T-helper 2 cell (primary cell): ENCODE measurements around the gene SCAF8.
"Not testable (repeated sequence)": the region's sequence is repeated elsewhere in the genome, so short reads cannot be mapped to it uniquely, and the experiment has no call there.

Experiments used
- DNase-seq, 5 experiments: peaks; one replicate each; pipeline versions ENCODE4 v3.0.0 to v3.0.0-alpha.2; 2012 to 2022

Gene SCAF8

DNA sequence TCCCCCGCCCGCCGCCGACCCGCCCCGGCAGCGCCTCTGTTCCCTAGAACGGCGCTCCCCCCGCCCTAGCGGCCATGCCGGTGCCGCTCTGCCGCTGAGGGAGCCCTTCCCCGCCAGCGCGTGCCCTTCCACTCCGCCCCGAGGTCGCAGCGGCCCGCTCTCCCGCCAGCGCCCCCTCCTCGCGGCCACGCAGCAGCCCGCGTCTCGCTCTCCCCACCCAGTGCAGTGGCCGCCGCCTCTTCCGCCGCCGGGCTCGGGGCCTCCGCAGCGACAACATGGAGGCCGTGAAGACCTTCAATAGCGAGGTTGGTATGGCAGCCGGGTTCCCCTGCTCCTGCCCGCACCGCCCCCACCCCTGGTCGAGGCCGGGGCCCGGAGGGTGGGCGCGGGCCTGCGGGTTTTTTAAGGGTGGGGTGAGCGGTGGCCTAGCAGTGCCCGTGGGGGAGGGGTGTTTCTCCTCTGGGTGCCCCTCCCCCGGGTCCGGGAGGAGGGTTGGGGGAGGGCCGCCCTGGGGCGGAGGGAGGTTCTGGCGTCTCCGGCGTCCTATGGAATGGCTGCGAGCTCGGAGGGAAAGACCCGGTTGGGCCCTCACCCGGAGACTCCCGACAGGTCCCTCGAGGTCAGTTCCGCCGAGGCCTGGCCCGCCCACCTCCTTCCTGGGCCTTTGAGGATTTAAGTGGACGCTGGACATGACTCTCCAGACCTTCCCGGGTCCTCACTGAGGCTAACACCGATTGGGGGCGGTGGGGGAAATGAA lies 588 bp downstream of the SCAF8 start:
- DNase-seq, result peak; percentile 75 to 94 (median 85)

DNA sequence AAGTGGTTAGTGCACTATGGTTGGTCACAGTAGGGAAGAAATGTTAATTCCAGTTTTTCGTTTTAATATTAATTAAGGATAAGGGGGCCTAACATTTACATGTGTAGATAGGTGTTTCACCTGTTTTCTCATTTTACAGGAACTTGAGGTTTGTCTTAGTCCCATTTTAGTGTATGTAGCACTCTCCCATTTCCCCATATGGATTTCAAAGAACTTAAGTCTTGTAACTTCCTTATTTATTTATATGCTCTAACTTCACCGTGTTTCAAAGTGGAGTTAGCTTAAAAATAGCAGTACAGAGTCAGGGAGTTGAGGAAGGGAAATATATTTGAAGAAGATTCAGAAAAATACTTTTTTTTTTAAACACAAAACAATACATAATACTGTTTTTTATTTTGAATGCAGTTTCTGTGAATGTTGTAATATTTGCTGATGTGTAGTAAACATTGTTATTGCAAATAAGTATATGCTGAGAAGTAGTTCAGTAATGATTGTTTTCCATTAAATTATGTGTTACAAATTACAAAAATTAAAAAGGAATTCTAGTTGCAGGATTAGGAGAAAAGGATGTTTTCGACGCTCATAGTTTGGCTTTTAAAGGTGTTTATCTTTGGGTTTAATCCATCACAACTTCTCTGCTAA lies 3.5 kb downstream of the SCAF8 start:
- no peak for DNase-seq

DNA sequence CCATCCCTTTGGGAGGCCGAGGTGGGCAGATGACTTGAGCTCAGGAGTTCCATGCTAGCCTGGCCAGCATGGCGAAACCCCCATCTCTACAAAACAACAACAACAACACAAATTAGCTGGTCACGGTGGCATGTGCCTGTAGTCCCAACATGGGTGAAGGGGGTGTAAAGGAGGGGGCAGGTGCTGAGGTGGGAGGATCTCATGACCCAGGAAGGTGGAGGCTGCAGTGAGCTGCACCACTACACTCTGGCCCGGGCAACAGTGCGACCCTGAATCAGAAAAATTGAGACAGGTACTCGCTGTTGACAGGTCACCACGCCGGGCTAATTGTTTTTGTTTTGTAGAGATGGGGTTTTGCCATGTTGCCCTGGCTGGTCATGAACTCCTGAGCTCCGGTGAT lies 4.2 kb downstream of the SCAF8 start:
- DNase-seq, result no peak

DNA sequence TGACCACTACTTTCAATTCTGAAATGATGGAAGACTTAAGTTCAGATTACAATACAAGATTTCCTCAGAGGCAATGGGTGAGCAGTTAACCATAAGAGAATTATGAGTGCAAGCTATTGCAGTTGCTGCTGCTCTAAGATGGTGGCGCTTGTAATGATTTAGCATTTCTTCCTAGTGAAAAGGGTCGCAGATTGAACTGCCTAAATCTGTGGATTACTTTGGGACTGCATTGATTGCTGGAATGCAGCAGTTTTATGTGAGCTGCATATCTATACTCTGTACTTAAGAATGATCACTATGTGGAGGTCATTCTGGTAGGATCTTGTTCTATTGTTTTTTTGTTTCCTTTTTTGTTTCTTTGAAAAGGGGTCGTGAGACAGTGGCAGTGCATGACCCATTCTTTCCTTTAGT lies 5.3 kb downstream of the SCAF8 start:
- DNase-seq, result peak in 1 of 5 experiments; percentile 61

DNA sequence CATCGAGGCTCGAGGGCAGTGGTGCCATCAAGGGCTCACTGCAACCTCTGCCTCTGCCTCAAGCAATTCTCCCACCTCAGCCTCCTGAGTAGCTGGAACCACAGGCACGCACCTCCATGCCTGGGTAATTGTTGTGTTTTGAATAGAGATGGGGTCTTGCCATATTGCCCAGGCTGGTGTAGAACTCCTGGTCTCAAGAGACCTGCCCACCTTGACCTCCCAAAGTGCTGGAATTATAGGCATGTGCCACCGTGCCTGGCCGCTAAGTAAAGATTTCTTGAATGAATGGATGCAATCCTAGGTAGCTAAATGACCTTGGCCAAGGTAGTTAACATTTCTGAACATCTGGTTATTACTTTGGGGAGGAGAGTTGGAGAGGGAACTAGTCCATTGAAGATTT lies 7.4 kb downstream of the SCAF8 start:
- DNase-seq, result no peak

DNA sequence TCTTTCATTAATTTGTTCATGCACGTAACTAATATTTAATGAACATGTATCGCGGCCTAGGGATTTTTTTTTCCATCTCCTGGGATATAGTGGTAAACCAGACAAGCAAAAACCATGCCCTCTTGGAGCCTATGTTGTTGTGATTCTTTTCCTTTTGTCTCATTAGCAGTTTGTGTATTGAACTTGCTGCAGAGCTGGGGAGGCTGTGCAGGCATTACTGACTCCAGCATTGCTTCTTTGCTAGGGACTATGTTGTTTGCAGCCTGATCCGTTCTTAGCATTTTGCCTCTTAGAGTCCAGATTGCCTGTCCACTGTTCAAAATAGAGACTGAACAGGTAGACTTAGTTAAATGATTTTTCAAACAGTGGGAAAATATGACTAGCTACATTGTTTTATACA lies 9.7 kb downstream of the SCAF8 start:
- DNase-seq, result no peak

DNA sequence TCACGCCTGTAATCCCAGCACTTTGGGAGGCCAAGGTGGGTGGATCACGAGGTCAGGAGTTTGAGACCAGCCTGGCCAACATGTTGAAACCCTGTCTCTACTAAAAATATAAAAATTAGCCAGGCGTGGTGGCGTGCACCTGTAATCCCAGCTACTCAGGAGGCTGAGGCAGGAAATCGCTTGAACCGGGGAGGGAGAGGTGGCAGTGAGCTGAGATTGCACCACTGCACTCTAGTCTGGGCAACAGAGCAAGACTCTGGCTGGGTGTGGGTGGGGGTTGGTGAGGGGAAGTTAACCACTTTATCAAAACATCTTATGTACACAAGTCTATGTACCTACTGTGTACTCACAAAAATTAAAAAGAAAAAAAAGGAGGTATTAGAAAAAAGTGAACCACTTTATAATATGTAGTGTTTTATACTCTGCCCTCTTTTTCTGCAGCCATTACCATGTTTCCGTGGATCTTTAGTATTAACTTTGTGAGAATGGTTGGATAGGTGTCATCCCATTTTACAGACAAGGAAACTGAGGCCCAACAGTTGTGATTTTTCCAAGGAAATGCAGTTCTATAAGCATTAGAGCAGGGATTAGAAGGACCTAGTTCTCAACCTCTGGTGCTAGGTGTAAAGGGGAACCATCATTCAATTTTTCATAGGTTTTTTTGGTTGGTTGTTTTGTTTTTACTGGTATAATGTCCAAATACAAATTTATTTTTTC lies 11.0 kb downstream of the SCAF8 start:
- DNase-seq, result not testable (repeated sequence)

DNA sequence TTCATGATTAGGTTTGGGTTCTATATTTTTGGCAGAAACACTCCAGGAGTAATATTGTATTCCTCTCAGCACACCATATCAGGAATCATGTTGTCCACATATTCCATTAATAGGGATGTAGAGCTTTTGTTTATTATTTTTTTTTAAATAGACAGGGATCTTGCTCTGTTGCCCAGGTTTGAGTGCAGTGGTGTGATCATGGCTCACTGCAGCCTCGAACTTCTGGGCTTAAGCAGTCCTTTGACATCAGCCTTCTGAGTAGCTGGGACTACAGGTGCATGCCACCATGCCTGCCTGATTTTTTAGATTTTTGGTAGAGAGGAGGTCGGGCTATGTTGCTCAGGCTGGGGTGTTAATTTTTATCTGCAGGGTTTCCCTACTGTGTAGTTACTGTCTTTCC lies 12.0 kb downstream of the SCAF8 start:
- DNase-seq, result no peak

DNA sequence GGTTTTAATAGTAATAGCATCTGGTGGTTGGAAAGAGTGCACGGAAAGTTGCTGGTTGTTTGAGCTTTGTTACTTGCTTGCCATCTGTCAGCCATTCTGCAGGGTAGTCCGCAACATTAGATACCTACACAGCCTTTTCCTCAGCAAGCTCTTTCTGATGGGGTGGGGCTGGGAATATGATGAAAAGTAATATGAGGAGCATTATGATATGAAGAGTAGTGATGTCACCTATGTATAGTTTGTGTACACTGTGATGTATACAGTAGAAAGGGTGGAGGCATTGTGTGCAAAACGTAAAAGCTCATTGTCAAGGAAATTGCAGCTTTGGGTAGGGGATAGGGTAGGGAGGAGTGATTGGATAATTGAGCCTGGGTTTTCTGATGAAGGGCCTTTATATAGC lies 16.1 kb downstream of the SCAF8 start:
- no peak for DNase-seq

DNA sequence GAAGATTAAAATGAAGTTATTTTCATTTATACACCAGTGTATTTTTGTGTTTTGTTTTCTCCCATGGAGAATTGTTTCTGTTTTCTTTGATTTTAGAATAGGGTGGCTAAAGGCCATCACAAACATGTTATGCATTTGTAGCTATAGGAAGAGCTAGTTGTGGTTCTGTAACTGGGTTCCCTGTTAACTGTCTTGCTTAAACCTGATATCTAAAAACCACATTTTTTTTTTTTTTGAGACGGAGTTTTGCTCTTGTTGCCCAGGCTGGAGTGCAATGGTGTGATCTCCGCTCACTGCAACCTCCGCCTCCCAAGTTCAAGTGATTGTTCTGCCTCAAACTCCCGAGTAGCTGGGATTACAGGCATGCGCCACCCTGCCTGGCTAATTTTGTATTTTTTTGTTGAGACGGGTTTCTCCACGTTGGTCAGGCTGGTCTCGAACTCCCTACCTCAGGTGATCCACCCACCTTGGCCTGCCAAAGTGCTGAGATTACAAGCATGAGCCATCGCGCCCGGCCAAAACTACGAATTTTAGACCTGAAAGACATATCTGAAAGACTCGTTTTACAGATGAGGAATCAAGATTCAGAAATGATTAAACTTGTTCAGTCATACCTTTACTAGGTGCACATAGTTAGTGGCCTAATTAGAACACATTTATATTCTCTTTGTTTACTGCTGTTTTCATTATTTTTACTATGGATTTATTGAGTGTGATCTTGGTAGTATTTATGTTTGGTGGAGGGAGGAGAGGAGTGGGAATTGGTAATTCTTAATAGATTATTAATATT lies 18.0 kb downstream of the SCAF8 start:
- no peak for DNase-seq

DNA sequence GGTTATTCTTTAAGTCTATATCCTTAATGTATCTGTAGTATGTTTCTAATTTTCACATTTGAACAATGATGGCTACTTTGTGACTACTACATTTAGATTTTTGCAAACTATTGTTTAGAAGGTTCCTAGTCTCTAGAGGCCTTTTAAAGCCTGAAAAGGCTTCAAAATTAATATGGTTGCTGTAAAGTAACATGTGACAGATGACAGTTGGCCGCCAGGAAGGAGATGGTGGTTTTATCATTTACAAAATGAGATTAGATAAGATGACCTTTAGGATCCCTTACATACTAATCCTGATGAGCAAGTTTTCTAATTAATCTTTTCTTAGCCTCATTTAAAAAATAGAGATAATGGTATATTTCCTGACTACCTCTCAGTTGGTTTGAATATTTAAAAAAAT lies 18.8 kb downstream of the SCAF8 start:
- no peak for DNase-seq

DNA sequence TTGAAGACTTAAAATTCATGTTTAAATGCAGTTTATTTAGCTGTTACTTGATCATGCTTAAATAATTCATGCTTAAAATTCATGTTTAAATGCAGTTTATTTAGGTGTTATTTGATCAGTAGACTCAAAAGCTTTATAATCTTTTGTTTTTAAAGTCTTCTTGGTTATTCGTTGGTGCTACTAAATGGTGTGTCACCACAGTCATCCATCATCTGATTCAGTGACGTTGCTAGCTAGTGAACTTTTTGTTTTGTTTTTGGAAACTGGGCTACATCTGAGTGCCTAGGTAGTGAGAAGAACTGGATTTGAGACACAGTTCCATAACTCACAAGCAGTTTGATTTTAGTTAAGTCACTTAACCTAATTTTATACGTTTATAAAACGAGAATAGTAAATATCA lies 20.9 kb downstream of the SCAF8 start:
- DNase-seq, result no peak

DNA sequence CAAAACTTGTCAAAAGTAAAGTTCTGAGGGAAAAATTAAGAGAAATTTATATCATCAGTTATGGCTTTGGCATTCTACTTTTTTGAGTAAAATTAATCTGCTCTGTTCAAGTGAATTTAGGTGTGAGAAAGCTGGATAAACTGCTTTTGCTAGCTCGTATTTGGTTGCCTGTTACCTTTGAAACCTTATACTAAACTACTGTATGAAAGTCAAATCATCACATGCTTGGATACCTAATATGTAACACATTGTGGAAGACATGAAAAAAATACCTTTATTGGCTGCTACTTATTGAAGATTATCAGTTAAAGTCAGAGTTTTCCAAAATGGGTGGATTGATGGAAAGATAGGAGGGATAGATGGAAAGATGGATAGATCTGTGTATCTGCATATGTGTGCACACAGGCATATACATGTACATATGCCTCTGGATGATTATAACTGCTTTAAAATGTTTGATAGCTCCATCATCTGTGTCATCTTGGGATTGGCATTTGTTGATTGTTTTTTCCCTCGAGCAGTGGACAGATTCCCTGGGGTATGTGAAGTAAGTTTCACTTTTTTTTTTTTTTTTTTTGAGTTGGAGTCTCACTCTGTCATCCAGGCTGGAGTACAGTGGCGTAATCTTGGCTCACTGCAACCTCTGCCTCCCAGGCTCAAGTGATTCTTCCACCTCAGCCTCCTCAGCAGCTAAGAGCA lies 24.3 kb downstream of the SCAF8 start:
- no peak for DNase-seq

DNA sequence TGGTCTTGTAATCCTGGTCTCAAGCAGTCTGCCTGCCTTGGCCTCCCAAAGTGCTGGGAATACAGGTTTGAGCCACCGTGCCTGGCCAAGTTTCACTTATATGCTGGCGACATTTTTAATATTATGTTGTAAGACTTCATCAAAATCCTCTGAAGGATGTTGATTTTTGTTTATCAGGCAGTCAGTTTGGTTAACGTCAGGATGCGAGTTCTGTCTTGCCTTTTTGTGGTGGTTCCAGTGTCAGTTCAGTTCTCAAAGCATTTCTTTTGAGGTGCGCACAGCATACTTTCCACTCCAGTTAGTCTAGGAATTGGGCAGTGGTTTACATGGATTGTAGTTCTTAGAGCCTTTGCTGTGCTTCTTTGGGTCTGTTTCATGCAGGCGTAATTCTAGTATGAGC lies 24.9 kb downstream of the SCAF8 start:
- DNase-seq, result no peak

DNA sequence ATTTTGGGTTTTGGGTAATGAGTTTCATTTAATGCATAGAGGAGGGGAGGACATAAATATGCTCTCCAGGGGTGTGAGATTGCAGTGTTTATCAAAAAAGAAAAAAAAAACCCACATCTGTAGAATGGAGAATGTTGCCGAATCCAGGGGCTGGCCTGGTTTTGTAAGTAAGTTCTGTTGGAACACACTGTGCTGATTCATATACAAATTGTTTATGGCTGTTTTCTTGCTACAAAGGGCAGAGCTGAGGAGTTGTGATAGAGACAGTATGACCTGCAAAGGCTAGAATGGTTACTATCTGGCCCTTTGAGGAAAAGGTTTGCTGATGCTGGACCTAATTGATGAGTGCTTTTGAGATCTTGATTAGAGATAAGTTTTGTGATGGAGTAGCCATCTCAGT lies 30.4 kb downstream of the SCAF8 start:
- DNase-seq, result no peak

DNA sequence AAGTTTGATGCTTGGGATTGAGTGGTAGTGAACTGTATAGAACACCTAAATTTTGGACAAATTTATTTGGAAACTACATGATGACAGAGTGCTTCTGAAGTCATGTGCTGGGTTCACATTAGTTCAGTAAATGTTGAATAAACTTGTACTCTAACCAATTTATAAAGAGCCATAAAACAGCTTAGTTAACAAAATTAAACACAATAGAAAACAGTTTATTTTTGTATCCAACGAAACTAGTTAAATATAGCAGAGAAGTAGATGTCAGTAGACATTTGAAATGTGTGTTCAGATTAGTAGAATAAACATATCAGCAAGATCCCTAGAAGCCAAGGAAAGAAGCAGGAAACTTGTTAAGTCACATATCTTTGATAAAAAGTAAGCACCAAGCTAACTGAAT lies 32.1 kb downstream of the SCAF8 start:
- no peak for DNase-seq

DNA sequence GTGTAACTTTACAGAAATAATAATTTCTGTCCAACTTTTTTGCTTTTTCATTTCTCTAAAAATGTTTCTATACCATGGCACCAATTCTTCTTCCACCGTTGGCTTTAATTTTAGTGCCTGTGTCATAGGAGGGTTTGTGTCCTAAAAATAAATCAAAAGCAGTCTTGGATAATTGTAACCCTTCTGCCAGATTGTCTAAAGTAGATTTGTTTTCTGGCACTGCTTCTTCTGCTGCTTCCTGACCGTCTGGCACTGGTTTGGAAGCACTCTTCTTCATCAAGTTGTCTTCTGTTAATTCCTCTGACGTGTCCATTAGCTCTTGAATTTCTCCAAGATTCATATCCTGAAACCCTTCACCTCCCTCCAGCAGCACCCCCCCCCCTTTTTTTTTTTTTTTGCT lies 33.1 kb downstream of the SCAF8 start:
- no peak for DNase-seq

DNA sequence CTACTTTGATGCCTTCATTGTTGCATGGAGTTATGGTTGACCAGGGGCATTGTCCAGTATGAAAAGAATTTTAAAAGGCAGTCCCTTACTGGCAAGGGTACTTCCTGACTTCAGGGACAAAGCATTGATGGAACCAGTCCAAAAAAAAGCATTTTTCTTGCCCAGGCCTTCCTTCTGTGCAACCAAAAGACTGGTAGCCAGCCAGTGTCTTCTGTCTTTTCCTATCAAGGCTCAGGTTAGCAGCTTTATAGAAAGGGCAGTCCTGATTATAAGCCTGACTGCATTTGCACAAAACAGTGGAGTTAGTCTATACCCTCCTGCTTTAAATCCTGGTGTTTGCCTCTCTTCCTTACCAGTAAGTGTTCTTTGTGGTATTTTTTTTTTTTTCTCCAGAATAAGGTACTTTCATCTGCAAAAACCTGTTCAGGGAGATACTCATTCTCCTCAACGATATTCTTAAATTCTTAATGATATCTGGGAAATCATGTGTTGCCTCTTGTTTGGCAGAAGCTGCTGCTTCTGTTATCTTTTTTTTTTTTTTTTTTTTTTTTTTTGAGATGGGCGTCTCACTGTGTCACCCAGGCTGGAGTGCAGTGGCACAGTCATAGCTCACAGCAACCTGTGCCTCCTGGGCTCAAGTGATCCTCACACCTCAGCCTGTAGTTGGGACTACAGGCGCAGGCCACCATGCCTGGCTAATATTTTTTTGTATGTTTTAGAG lies 33.9 kb downstream of the SCAF8 start:
- no peak for DNase-seq

DNA sequence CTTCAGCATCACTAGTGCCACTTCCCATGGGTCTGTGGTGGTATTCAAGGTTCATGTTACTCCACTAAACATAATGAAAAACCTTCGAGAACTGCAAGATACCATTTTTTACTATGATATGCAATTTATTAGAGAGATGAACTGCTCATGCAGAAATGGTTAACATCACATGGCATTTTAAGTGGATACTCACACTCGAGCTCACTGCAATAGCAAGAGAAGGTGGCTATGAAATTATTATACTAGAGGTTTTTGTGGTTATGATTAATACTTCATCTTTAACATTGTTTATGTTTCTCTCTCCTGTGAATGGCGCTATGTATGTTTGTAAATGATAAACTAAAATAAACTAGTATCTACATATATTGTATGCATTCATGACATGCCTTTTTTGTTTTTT lies 35.1 kb downstream of the SCAF8 start:
- no peak for DNase-seq

DNA sequence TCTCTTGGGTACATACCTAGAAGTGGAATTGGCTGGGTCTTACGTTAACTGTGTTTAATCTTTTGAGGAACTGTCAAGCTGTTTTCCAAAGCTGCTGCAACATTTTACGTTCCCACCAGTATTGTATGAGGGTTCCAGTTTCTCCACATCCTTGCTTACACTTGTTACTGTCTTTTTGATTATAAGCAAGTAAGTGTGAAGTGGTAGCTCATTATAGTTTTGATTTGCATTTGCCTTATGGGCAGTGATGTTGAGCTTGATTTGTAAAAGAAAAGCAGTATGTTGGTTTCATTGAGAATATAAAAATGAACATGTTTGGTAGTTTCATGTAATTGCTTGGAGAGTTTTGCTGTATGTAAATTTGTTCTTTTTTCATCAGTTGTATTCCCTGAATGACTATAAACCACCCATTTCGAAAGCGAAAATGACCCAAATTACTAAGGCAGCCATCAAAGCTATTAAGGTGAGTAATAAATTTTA lies 40.4 kb downstream of the SCAF8 start:
- DNase-seq, result peak in 1 of 5 experiments; percentile 78

DNA sequence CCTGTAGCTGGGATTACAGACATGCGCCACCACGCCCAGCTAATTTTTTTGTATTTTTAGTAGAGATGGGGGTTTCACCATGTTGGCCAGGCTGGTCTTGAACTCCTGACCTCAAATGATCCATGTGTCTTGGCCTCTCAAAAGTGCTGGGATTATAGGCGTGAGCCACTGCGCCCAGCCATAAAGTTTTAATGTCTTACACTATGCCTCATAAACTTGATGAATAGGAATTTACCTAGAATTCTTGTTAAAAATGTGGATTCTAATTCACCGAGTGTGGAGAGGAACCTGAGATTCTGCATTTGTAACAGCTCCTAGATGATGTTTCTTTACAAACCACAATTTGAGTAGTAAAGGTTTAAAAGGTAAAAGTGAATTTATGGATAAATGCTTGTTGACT lies 45.9 kb downstream of the SCAF8 start:
- DNase-seq, result not testable (repeated sequence)

DNA sequence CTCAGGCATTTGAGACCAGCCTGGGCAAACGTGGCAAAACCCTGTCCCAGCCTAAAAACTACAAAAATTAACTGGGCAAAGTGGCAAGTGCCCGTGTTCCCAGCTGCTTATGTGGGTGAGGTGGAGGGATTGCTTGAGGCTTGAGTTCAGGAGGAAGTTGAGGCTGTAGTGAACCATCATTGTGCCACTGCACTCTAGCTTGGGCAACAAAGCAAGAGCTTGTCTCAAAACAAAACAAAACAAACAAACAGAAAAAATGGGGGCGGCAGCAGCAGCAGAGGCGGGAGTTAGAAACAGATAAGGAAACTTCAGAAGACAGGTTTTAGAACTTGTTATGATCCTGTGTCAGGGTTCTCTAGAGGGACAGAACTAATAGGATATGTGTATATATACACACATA lies 49.0 kb downstream of the SCAF8 start:
- peak in 1 of 5 experiments; percentile 33 for DNase-seq
